GM18520 (cell line): ENCODE measurements around the gene SRSF11.
"Not testable (repeated sequence)": the region's sequence is repeated elsewhere in the genome, so short reads cannot be mapped to it uniquely, and the experiment has no call there.

Experiments used
- ATAC-seq: cut with Tn5 transposase; IDR thresholded peaks from one replicate; pipeline ENCODE4 v1.9.1; 2021; ENCODE audit not compliant: unreplicated experiment

SRSF11 gene

DNA sequence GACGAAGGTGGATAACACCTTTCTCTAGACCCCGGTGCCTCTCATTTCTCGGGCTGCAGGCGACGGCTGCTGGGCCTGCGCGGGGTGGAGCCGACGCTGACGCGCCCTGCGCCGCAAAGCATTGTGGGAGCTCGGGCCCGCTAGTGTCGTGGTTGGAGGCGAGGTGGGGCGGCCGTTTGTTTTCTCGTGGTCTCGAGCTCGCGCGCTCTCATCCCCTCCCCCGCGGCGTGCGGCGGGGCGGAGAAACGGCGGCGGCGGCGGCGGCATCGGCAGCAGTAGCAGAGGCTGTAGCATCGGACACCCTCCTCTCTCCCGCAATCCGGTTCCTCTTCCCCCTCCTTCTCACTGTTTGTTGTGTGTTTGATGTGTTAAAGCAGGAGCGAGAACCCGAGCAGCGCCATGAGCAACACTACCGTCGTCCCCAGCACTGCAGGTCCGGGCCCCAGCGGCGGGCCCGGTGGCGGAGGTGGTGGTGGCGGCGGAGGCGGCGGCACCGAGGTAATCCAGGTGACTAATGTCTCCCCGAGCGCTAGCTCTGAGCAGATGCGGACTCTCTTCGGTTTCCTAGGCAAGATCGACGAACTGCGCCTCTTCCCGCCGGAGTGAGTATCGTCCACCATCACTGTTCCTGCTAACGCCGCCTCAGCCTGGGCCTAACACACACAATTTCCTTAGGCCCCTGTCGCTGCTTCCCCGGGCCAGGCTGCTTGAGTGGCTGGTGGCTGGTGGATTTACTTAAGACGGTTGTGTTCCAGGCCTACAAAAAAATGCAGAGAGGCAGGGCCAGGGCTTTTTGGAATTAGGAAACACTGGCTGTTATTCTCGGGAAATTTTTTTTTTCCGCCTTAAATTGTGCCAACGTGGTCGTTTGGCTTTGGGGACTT lies at the start of gene SRSF11:
SRSF11 (plus strand) TSS at position 143 of the 884 bp plus-strand sequence; CDS start at position 400, 257 bp downstream.
- peak; percentile 87 for ATAC-seq

DNA sequence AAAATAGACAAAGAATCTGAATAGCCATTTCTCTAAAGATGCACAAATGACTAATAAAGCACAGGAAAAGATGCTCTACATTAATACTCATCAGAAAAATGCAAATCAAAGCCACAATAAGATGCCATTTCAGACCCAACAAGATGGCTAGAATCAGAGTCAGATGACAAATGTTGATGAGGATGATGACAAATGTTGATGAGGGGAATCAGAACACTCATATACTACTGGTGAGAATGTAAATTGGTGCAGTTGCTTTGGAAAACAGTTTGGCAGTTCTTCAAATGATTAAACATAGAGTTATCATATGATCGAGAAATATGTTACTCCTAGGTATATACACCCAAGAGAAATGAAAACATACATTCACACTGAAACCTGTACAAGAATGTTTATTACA lies 49.7 kb upstream of the SRSF11 start:
- ATAC-seq: no peak

GRCh38 chr1:70185181-70185580 lies 36.0 kb upstream of the SRSF11 start:
- ATAC-seq: not testable (repeated sequence)

GRCh38 chr1:70188522-70188921 lies 32.7 kb upstream of the SRSF11 start:
- ATAC-seq: no peak

GRCh38 chr1:70190180-70190579 lies 31.0 kb upstream of the SRSF11 start:
- no peak for ATAC-seq

GRCh38 chr1:70192446-70192845 lies 28.7 kb upstream of the SRSF11 start:
- ATAC-seq: not testable (repeated sequence)

DNA sequence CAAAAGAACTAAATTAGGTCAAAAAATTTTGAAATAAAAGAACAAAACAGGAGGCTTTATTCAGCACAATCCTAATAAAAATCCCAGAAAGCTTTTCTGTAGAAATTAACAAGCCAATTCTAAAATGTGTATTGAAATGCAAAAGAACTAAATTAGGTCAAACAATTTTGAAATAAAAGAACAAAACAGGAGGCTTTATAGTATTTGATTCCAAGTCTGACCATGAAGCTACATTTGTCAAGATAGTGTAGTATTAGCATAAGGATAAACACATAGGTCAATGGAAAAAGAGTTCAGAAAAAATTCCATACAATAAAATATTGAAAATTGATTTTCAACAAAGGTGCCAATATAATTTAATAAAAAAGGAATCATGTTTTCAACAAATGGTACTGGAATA lies 26.6 kb upstream of the SRSF11 start:
- no peak for ATAC-seq

DNA sequence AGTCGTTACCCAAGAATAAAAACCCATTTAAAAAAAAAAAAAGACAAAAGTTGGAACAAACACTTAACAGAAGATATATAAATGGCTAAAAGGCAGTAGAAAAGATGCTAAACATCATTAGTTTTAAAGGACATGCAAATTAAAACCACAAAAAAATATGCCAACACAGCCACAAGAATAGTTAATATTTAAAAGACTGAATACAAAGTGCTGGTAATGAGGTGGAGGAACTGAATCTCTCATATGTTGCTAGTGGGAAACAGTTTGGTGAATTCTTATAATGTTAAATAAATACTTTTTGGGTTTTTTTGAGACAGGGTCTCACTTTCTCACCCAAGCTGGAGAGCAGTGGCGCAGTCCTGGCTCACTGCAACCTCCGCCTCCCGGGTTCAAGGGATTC lies 25.8 kb upstream of the SRSF11 start:
- ATAC-seq: peak; percentile 81

GRCh38 chr1:70196333-70196732 lies 24.8 kb upstream of the SRSF11 start:
- ATAC-seq: no peak

DNA sequence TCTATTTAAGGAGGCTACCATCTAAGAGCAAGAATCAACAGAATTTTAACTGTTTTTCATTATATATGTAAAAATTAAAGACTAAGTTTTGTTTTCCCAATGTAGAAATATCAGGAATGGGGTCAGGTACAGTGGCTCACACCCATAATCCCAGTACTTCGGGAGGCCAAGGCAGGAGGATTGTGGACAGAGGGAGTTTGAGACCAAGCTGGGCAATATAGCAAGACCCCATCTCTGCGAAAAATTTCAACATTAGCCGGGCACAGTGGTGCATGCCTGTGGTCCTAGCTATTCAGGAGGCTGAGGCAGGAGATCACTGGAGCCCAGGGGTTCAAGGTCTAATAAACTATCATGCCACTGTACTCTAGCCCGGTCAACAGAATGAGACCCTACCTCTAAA lies 21.1 kb upstream of the SRSF11 start:
- no peak for ATAC-seq

DNA sequence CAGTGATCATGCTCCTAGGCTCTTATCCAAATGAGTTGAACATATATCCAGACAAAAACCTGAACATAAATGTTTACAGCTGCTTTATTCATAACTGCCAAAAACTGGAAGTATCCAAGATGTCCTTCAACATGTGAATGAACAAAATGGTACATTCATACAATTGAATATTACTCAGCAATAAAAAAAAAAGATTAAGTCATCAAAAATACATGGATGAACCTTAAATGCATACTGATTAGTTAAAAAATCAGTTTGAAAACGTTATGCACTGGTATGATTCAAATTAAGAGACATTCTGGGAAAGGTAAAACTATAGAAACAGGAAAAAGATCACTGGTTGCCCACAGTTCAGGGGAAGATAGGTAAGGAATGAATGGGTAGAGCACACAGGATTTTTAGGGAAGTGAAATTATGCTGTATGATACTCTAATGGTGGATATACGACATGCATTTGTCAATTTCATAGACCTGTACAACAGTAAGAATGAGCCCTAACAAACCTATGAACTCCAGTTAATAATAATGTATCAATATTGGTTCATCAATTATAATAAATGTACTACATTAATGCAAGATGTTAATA lies 18.9 kb upstream of the SRSF11 start:
- ATAC-seq: no peak

- no peak for ATAC-seq
Measured at GRCh38 chr1:70204139-70204538, 17.0 kb upstream of the SRSF11 start.

DNA sequence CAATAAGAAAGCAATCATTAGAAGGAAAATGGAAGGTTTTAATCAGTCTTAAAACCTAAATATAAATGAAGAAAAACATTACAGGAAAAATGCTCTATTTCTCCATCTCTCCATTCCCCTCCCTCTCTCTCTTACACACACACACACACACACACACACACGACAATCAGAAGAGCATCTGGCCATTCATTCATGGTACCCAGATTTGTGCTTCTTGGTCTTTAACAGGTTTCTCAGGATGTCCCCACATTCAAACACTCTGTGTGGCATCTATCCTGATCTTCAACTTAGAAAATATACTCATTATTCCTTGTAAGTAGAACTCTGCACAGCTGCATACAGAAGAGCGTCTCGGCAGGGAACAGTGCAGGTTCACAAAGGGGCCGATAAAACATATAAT lies 16.6 kb upstream of the SRSF11 start:
- ATAC-seq: no peak

DNA sequence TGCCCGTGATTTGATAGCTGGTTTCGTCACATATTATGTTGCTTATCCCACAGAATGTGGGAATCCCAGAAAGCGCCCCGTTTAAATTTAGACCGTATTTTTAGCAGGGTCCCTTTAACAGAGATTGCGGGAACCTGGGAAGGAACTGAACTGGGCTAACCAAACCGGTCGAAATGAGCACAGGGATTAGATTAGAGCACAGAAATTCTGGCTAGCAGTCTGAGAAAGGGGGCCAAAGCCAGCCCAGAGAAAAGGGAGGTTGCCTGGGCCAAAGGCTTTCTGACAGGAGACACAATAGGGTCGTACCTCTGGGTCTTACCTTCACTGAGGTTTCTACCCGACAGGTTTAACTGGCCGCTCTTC lies 16.1 kb upstream of the SRSF11 start:
- peak; percentile 16 for ATAC-seq

DNA sequence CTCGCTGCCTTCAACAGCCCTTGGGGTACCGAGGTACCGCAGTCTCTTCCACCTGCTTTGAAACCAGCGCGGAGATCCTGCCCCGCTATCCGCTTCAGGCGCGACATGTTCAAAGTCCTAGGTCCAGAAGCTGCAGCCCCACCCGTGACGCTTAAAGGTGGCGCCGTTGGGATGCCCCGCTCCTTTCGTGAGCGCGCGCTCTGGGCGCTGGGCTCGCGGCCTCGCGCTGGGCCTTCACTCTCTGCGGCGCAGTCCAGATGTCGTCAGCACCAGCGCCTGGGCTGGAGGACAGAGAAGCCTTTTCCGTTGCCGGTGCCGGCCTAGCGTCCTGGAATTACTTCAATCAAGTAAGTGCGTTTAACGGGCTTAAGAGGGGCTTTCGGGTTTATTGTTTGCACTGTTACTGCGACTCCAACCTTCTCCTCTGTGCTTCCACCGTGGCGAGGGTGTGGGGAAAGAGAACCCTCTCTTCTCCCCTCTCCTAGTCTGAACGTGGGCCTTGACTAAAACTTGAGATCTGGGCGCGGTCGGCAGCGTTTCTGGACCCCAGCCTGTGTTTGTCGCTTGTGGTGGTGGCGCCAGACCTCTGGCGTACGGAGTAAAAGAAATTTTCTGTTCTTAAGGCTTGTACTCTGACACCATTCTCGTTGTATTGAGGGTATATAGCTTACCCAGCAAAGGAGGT lies 15.6 kb upstream of the SRSF11 start, which contains the start of gene LRRC40:
LRRC40 (minus strand) TSS at position 146 of the 685 bp plus-strand sequence; CDS start at position 107, 39 bp downstream.
- ATAC-seq: peak; percentile 86

- not testable (repeated sequence) for ATAC-seq
Measured at GRCh38 chr1:70206833-70207232, 14.3 kb upstream of the SRSF11 start.

GRCh38 chr1:70207492-70207891 lies 13.7 kb upstream of the SRSF11 start:
- no peak for ATAC-seq

DNA sequence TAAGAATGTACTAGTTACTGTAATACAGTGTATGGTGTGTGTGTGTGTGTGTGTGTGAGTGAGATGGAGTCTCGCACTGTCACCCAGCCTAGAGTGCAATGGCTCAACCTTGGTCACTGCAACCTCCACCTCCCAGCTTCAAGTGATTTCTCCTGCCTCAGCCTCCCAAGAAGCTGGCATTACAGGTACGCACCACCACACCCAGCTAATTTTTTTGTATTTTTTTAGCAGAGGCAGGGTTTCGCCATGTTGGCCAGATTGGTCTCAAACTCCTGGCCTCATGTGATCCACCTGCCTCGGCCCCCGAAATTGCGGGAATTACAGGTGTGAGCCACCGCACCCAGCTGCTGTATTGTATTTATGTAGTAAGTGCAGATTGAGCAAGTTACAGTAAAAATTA lies 12.9 kb upstream of the SRSF11 start:
- ATAC-seq: no peak

DNA sequence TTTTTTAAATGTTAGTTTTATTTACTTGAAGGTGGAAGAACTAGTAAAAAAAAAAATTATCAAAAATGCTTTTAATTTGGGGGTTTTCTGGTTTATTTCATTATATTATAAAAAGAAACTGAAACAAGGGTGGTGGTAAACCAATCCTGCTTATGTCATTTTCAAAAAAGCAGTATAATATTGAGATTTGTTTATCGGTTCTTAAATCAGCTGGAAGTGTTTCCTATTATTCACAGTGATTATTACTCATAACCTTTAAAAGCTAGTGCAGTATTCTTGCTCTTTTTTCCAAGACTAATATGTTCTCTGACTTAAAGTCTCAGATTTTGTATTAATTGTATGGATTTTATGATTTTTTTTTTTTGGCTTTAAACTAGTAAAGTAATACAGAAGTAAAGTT lies 10.4 kb upstream of the SRSF11 start:
- ATAC-seq: no peak

DNA sequence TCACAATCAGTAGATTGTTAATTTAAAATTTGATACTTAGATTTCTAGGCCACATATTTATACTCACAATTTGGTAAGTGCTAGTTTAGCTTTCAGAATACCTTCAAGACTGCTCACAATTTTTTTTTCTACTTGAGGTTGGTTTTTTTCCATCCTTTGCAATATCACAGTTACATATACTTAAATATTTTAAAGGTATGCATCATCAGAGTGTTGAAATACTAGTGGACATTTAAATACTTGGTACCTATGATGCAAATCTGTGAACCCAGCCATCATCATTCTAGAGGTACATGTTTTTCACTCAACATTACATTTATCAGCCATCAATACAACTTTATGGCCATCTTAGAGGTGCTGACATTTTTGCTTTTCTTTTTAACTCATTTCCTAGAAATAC lies 9.6 kb upstream of the SRSF11 start:
- no peak for ATAC-seq

- ATAC-seq: no peak
Measured at GRCh38 chr1:70220015-70220414, 1.2 kb upstream of the SRSF11 start.
